Measurements from ENCODE around the gene LTA4H. TPM values are rescaled to one million over a fixed set of nuclear protein-coding genes. Genes with fewer than 3 reads are reported as not detected.

Gene LTA4H
- total and polyA plus RNA-seq, 10 of the 15 experiments (the other 5 are each of a cell fraction or from before 2014, with no cell fraction given), result 43.9 to 106 (median 47.3) TPM

GRCh38 chr12:95970905-95971304 lies 64.5 kb downstream of the LTA4H start:
- H4K20me1 ChIP-seq (ENCODE audit: control insufficient read depth, insufficient read depth), result no peaks in the 10 kb centered on the region
- no peaks in the 10 kb centered on the region for H3K79me2 ChIP-seq (ENCODE audit: control insufficient read depth, insufficient read depth, low read length)
- in situ Hi-C loops (cut with MboI) (no loop called here), intact Hi-C loops (cut with micrococcal nuclease; ENCODE audit: unreplicated experiment) (no loop called here)
- SMC1A ChIA-PET (ENCODE audit: uncharacterized antibody, unreplicated experiment), result no interaction called here
- TF ChIP-seq HCFC1 (IDR thresholded peaks at IDR 0.05; ENCODE audit: low read length), result no peak
- no peak for TF ChIP-seq SKIL (IDR thresholded peaks at IDR 0.05; ENCODE audit: low read depth, poor library complexity, severe bottlenecking)
- no peak for TF ChIP-seq TCF7 (IDR thresholded peaks at IDR 0.05; ENCODE audit: borderline replicate concordance)
- no peak for TF ChIP-seq HDAC2 (IDR thresholded peaks at IDR 0.05)
- no peak for TF ChIP-seq BMI1 (IDR thresholded peaks at IDR 0.05; ENCODE audit: borderline replicate concordance)
- TF ChIP-seq REST (IDR thresholded peaks at IDR 0.05; ENCODE audit: low read depth, low read length), result no peak
- TF ChIP-seq FOS (IDR thresholded peaks at IDR 0.05; ENCODE audit: borderline replicate concordance, extremely low read depth, insufficient read length), result no peak
- TF ChIP-seq NKRF (conservative IDR thresholded peaks at IDR 0.05), result no peak
- no peak for TF ChIP-seq MEF2A (IDR thresholded peaks at IDR 0.05; ENCODE audit: insufficient read depth, low read depth, low read length)
- no peak for TF ChIP-seq MEF2B (IDR thresholded peaks at IDR 0.05; ENCODE audit: partially characterized antibody, poor library complexity, severe bottlenecking)
- TF ChIP-seq SUPT20H (IDR thresholded peaks at IDR 0.05; ENCODE audit: borderline replicate concordance, control insufficient read depth, low read depth, low read length), result no peak
- TF ChIP-seq CEBPB (IDR thresholded peaks at IDR 0.05; ENCODE audit: borderline replicate concordance in 1 of 2, low read depth in 2 of 2, low read length in 2 of 2), result no peak
- TF ChIP-seq USF1 (IDR thresholded peaks at IDR 0.05; ENCODE audit: borderline replicate concordance, extremely low read length, insufficient read depth, low read depth, low read length), result no peak
- no peak for TF ChIP-seq ESRRA (IDR thresholded peaks at IDR 0.05; ENCODE audit: low read length)
- TF ChIP-seq RAD51 (IDR thresholded peaks at IDR 0.05), result no peak
- TF ChIP-seq MTA2 (IDR thresholded peaks at IDR 0.05; ENCODE audit: low read depth), result no peak
- DNase-seq (ENCODE audit: low read depth, low spot score) (no peak), ATAC-seq (no peak), FAIRE-seq (no peak)
- WGBS (ENCODE audit: insufficient coverage, insufficient replicate concordance, low lambda C conversion rate, missing lambda C conversion rate), result 52% methylated on average over 7 of the region's 7 CpGs
- H3K27ac ChIP-seq (ENCODE audit: control insufficient read depth, insufficient read depth), result no peak overlapping the region
- CTCF ChIA-PET, result interaction anchor here (2.1 kb wide), 1 partner anchor 28 kb away, joined by 10 read pairs; no protein-coding TSS in a partner anchor
- no peaks in the 10 kb centered on the region for H3K27me3 ChIP-seq (replicated peaks in 1 of 2; ENCODE audit: control insufficient read depth in 2 of 2, insufficient read depth in 2 of 2, low read length in 1 of 2)
- no TSS peak for BruUV-seq (replicated peaks)
- H3K4me3 ChIP-seq, result no peak overlapping the region
- RAD21 ChIA-PET (ENCODE audit: unreplicated experiment), result interaction anchor here (0.6 kb wide), 1 partner anchor 51 kb away, joined by 5 read pairs; no protein-coding TSS in a partner anchor
- POLR2A ChIA-PET, result no interaction called here
- no peak overlapping the region for H3K4me2 ChIP-seq (ENCODE audit: control insufficient read depth, insufficient read depth)
- H3K36me3 ChIP-seq (ENCODE audit: control insufficient read depth in 2 of 2, insufficient read depth in 2 of 2, low read length in 1 of 2), result no peaks in the 10 kb centered on the region
- H3K9ac ChIP-seq (ENCODE audit: control insufficient read depth, insufficient read depth, low read length), result no peak overlapping the region
- no peaks in the 10 kb centered on the region for H3K9me3 ChIP-seq (replicated peaks; ENCODE audit: control insufficient read depth, insufficient read depth, low read length)
- H2AFZ ChIP-seq (ENCODE audit: control insufficient read depth, low read depth, low read length), result no peak overlapping the region
- H3K4me1 ChIP-seq (ENCODE audit: control insufficient read depth, insufficient read depth, low read length), result no peaks in the 10 kb centered on the region

Measured in GM12878 (cell line).